Caco-2 (cell line): ENCODE measurements around the gene GNPAT. TPM values are rescaled to one million over a fixed set of nuclear protein-coding genes. Genes with fewer than 3 reads are reported as not detected.

Experiments used
- BruUV-seq: library from RNA; stranded (reverse); fragments of 400-500 nt; replicated peaks from 2 replicates; lab custom pipeline; 2021; lab: Mats Ljungman, UMichigan
- CTCF ChIA-PET: fragments of 300-600 bp; sonication (Branson Sonifier 250); formaldehyde crosslinking; loops from one replicate; lab custom pipeline; 2022; ENCODE audit warnings: antibody characterized with exemption; lab: Charles Lee
- POLR2A ChIA-PET: fragments of 300-600 bp; sonication (Branson Sonifier 250); formaldehyde crosslinking; loops from one replicate; lab custom pipeline; 2022; ENCODE audit warnings: antibody characterized with exemption; lab: Charles Lee
- DNase-seq, 2 experiments: peaks; one replicate each; pipeline versions ENCODE4 v3.0.0 to v3.0.0-alpha.2; 2020 to 2022
- H3K27me3 ChIP-seq: replicated peaks from 2 replicates; pipeline ENCODE4 v1.6.0; 2011; ENCODE audit warnings: low read length; ENCODE audit not compliant: control insufficient read depth, insufficient read depth
- H3K36me3 ChIP-seq: 2 replicates; pipeline ENCODE4 v1.5.1; 2011; ENCODE audit warnings: low read length; ENCODE audit not compliant: control insufficient read depth, insufficient read depth
- H3K4me1 ChIP-seq: fragments of 250-450 bp; sonication (Bioruptor Pico); 2 replicates; pipeline ENCODE4 v1.5.1; 2020; ENCODE audit warnings: mild to moderate bottlenecking
- H3K4me3 ChIP-seq: 2 replicates; pipeline ENCODE4 v1.5.1; 2011; ENCODE audit warnings: low read depth, mild to moderate bottlenecking, control low read depth, low read length
- H3K9me3 ChIP-seq: fragments of 250-450 bp; sonication (Bioruptor Pico); 2 replicates; pipeline ENCODE4 v1.5.1; 2020; ENCODE audit warnings: mild to moderate bottlenecking, moderate library complexity
- H3K27ac Mint-ChIP-seq: one replicate; pipeline ENCODE4 v1.8.0; 2022; ENCODE audit warnings: mixed read lengths; ENCODE audit not compliant: unreplicated experiment
- H3K27me3 Mint-ChIP-seq: one replicate; pipeline ENCODE4 v1.8.0; 2022; ENCODE audit warnings: mixed read lengths; ENCODE audit not compliant: insufficient read depth, unreplicated experiment
- H3K36me3 Mint-ChIP-seq: one replicate; pipeline ENCODE4 v1.8.0; 2022; ENCODE audit warnings: mild to moderate bottlenecking, mixed read lengths; ENCODE audit not compliant: insufficient read depth, unreplicated experiment
- H3K4me1 Mint-ChIP-seq: one replicate; pipeline ENCODE4 v1.8.0; 2022; ENCODE audit warnings: low read depth, mixed read lengths; ENCODE audit not compliant: unreplicated experiment
- H3K4me3 Mint-ChIP-seq: one replicate; pipeline ENCODE4 v1.8.0; 2022; ENCODE audit warnings: mild to moderate bottlenecking, moderate library complexity, mixed read lengths; ENCODE audit not compliant: unreplicated experiment
- H3K9me3 Mint-ChIP-seq: one replicate; pipeline ENCODE4 v1.8.0; 2022; ENCODE audit warnings: mixed read lengths; ENCODE audit not compliant: unreplicated experiment
- CTCF ChIP-seq, 2 experiments: fragments of 200-600 bp in 1 of 2; IDR thresholded peaks; 1 replicate in 1 of 2; 2 replicates in 1 of 2; pipeline versions ENCODE4 v1.5.1 to v1.8.0; 2011 to 2022; ENCODE audit warnings: antibody characterized with exemption in 1 of 2, control low read depth in 1 of 2, inconsistent platforms in 1 of 2, low read depth in 1 of 2, low read length in 1 of 2, mild to moderate bottlenecking in 1 of 2, moderate library complexity in 1 of 2; ENCODE audit not compliant: insufficient read depth in 1 of 2, severe bottlenecking in 1 of 2, unreplicated experiment in 1 of 2
- intact Hi-C: fragments of 100-400 bp; cut with micrococcal nuclease; formaldehyde crosslinking; loops from one replicate; pipeline ENCODE4 v1.10.0; 2022; ENCODE audit not compliant: unreplicated experiment
- total RNA-seq: library from RNA; stranded (reverse); gene quantifications from 2 replicates; pipeline ENCODE4 v1.2.3, GENCODE V29; 2022

The GNPAT gene
- total RNA-seq, 1 experiment from 2014 or later, result 64.4 TPM

- peaks cover 26% of the 10 kb centered on the region for H3K36me3 Mint-ChIP-seq
- Histone ChIP-seq H3K4me1 (peaks cover 78% of the 10 kb centered on the region), H3K36me3 (no peaks in the 10 kb centered on the region), H3K9me3 (no peaks in the 10 kb centered on the region), H3K27me3 (no peaks in the 10 kb centered on the region), H3K4me3 (no peak overlapping the region)
- ChIA-PET POLR2A (no interaction called here), CTCF (interaction anchor here (0.9 kb wide), 1 partner anchor 238 kb away, joined by 3 read pairs; the partner anchor contains the start of genes ARV1 and TTC13)
- H3K27ac Mint-ChIP-seq, result peak overlapping the region; percentile 95
- no TSS peak for BruUV-seq
- DNase-seq, result no peak
- no peaks in the 10 kb centered on the region for H3K9me3 Mint-ChIP-seq
- no peaks in the 10 kb centered on the region for H3K27me3 Mint-ChIP-seq
- intact Hi-C loops, result loop anchor here (10.0 kb wide), 1 partner anchor 352 kb away; the partner anchor contains the start of gene C1orf198
- H3K4me3 Mint-ChIP-seq, result no peak overlapping the region
- H3K4me1 Mint-ChIP-seq, result peaks cover 55% of the 10 kb centered on the region
- no peak for TF ChIP-seq CTCF (IDR thresholded peaks at IDR 0.05; ENCODE audit: insufficient read depth in 1 of 2, low read depth in 1 of 2, low read length in 1 of 2, severe bottlenecking in 1 of 2, unreplicated experiment in 1 of 2)
Observed at GRCh38 chr1:231217056-231217455, 24.0 kb upstream of the GNPAT start.

GRCh38 chr1:231218078-231218477 is 22.9 kb upstream of the GNPAT start:
- Histone ChIP-seq H3K4me1 (peaks cover 68% of the 10 kb centered on the region), H3K36me3 (no peaks in the 10 kb centered on the region), H3K9me3 (no peaks in the 10 kb centered on the region), H3K27me3 (no peaks in the 10 kb centered on the region), H3K4me3 (no peak overlapping the region)
- H3K4me1 Mint-ChIP-seq, result peaks cover 45% of the 10 kb centered on the region
- BruUV-seq, result no TSS peak
- H3K27me3 Mint-ChIP-seq, result no peaks in the 10 kb centered on the region
- intact Hi-C loops, result loop anchor here (2.0 to 10.0 kb wide), 2 partner anchors 279 to 353 kb away; partner anchors contain the start of gene C1orf198
- DNase-seq, result no peak
- ChIA-PET CTCF (no interaction called here), POLR2A (no interaction called here)
- peaks cover 21% of the 10 kb centered on the region for H3K36me3 Mint-ChIP-seq
- TF ChIP-seq CTCF (IDR thresholded peaks at IDR 0.05; ENCODE audit: insufficient read depth in 1 of 2, low read depth in 1 of 2, low read length in 1 of 2, severe bottlenecking in 1 of 2, unreplicated experiment in 1 of 2), result no peak
- peak overlapping the region; percentile 15 for H3K4me3 Mint-ChIP-seq
- H3K27ac Mint-ChIP-seq, result peak overlapping the region; percentile 95
- no peaks in the 10 kb centered on the region for H3K9me3 Mint-ChIP-seq

- BruUV-seq, result TSS peak; percentile 54
- H3K36me3 Mint-ChIP-seq, result peaks cover 28% of the 10 kb centered on the region
- ChIA-PET POLR2A (interaction anchor here (0.6 to 1.9 kb wide), 3 partner anchors 14 to 181 kb away, joined by 3 to 9 read pairs (median 5); partner anchors contain the start of genes EXOC8 and SPRTN), CTCF (interaction anchor here (0.6 to 1.5 kb wide), 3 partner anchors 14 to 578 kb away, joined by 3 to 9 read pairs (median 3); no protein-coding TSS in a partner anchor)
- intact Hi-C loops, result loop anchor here (1.0 to 10.0 kb wide), 3 partner anchors 15 to 355 kb away; partner anchors contain the start of gene C1orf198
- Histone ChIP-seq H3K4me1 (peaks cover 56% of the 10 kb centered on the region), H3K27me3 (no peaks in the 10 kb centered on the region), H3K9me3 (no peaks in the 10 kb centered on the region), H3K4me3 (no peak overlapping the region), H3K36me3 (no peaks in the 10 kb centered on the region)
- H3K4me1 Mint-ChIP-seq, result peaks cover 39% of the 10 kb centered on the region
- H3K9me3 Mint-ChIP-seq, result no peaks in the 10 kb centered on the region
- TF ChIP-seq CTCF (IDR thresholded peaks at IDR 0.05; ENCODE audit: insufficient read depth in 1 of 2, low read depth in 1 of 2, low read length in 1 of 2, severe bottlenecking in 1 of 2, unreplicated experiment in 1 of 2), result no peak
- H3K4me3 Mint-ChIP-seq, result peak overlapping the region; percentile 14
- H3K27ac Mint-ChIP-seq, result peak overlapping the region; percentile 95
- peak; percentile 62 to 67 for DNase-seq
- no peaks in the 10 kb centered on the region for H3K27me3 Mint-ChIP-seq
Observed at GRCh38 chr1:231219422-231220401, 21.3 kb upstream of the GNPAT start.
